Loucy (cell line): ENCODE measurements around the gene ATP10A.

Source experiments
- CTCF ChIP-seq: fragments of 200-600 bp; sonication (generic); conservative IDR thresholded peaks from 2 replicates; pipeline ENCODE4 v1.5.1; 2014; ENCODE audit warnings: mild to moderate bottlenecking, antibody characterized with exemption, low read length
- EZH2phosphoT487 ChIP-seq: fragments of 200-600 bp; IDR thresholded peaks from 2 replicates; pipeline ENCODE4 v1.6.1; 2018; ENCODE audit warnings: antibody characterized with exemption, mild to moderate bottlenecking, moderate library complexity, borderline replicate concordance

GRCh38 chr15:25667829-25668228 lies 195.3 kb downstream of the ATP10A start:
- TF ChIP-seq CTCF (no peak), EZH2phosphoT487 (no peak)
